K562 (cell line): ENCODE results near the gene CCDC194. TPM values are rescaled to one million over a fixed set of nuclear protein-coding genes. Genes with fewer than 3 reads are reported as not detected.

ENCODE experiments used
- REST ChIP-seq, 2 experiments: fragments of 450-650 bp; formaldehyde crosslinking in 1 of 2; IDR thresholded peaks; 2 replicates each; pipeline versions ENCODE4 v1.4.0 to v1.6.1; 2014 to 2020; ENCODE audit warnings: mild to moderate bottlenecking in 2 of 2, borderline replicate concordance in 1 of 2, low read depth in 1 of 2
- SMARCE1 ChIP-seq: fragments of 450-650 bp; IDR thresholded peaks from 2 replicates; pipeline ENCODE4 v1.7.1; 2016; ENCODE audit warnings: mild to moderate bottlenecking
- polyA plus RNA-seq, 8 experiments: library from polyadenylated mRNA; depleted of rRNA in 4 of 8; stranded (reverse) in 5 of 8; unstranded in 3 of 8; fragments of >200 nt; fragmentation: Nextera tagmentation in 2 of 8; fragmentation: Illumina TruSeq in 1 of 8; extraction: Ambion mirVana in 2 of 8; extraction: Trizol in 1 of 8; gene quantifications; 2 replicates each; pipeline versions ENCODE4 v1.2.1 to v1.2.3, GENCODE V29; 2011 to 2014; ENCODE audit warnings: inconsistent platforms in 1 of 8, missing spikeins in 1 of 8
- total RNA-seq, 7 experiments: library from RNA; depleted of rRNA in 6 of 7; stranded (reverse); fragments of >200 nt in 6 of 7; fragmentation: Illumina TruSeq in 2 of 7; extraction: Trizol in 2 of 7; gene quantifications; 2 replicates each; pipeline versions ENCODE4 v1.2.1 to v1.2.3, GENCODE V29; 2011 to 2021; ENCODE audit warnings: low replicate concordance in 1 of 7

CCDC194 gene
- total and polyA plus RNA-seq, 9 of the 15 experiments (the other 6 are each of a cell fraction or from before 2014, with no cell fraction given) = 0.13 to 1.3 (median 0.39) TPM; not detected in 3

GRCh38 chr19:17398902-17399527 lies 5.0 kb upstream of the CCDC194 start (continued):
- TF ChIP-seq REST (IDR thresholded peaks at IDR 0.05; ENCODE audit: borderline replicate concordance) (no peak), REST (CRISPR knock-in tag; IDR thresholded peaks at IDR 0.05; ENCODE audit: low read depth) (no peak), SMARCE1 (peak; percentile 37; the same call in 1 of the 2 replicates)
